ENCODE measurements around the gene MOB2. TPM values are rescaled to one million over a fixed set of nuclear protein-coding genes. Genes with fewer than 3 reads are reported as not detected.

MOB2 gene, protein sequence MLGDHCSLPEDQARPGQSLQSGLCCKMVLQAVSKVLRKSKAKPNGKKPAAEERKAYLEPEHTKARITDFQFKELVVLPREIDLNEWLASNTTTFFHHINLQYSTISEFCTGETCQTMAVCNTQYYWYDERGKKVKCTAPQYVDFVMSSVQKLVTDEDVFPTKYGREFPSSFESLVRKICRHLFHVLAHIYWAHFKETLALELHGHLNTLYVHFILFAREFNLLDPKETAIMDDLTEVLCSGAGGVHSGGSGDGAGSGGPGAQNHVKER
- 36.3 to 40.7 TPM (median 39.2 TPM) in 5 replicates for total RNA-seq (2022; extraction: Qiagen RNA extraction)

GRCh38 chr11:1486054-1486825, at the start of gene MOB2:
Gene MOB2, minus strand, starts transcription at chr11:1486779. Its CDS starts 223 bp downstream, at chr11:1486556.

Other genes with a start within 250 kb of the MOB2 start
- 35.7 to 50.2 TPM (median 48.3 TPM) in 5 replicates for gene TOLLIP, start 177.1 kb downstream of the MOB2 start, total RNA-seq (2022; extraction: Qiagen RNA extraction)
- gene BRSK2, start 96.8 kb downstream of the MOB2 start, total RNA-seq (2022; extraction: Qiagen RNA extraction) = 3.9 to 7.2 TPM (median 5.8 TPM) in 5 replicates
- gene DUSP8, start 85.5 kb upstream of the MOB2 start, total RNA-seq (2022; extraction: Qiagen RNA extraction) = 0.78 to 1.8 TPM (median 1.3 TPM) in 5 replicates
- not detected in 5 replicates for gene KRTAP5-1, start 98.5 kb upstream of the MOB2 start, total RNA-seq (2022; extraction: Qiagen RNA extraction)
- not detected in 5 replicates for gene KRTAP5-2, start 111.5 kb upstream of the MOB2 start, total RNA-seq (2022; extraction: Qiagen RNA extraction)
- not detected in 5 replicates for gene KRTAP5-3, start 121.7 kb upstream of the MOB2 start, total RNA-seq (2022; extraction: Qiagen RNA extraction)
- not detected in 5 replicates for gene KRTAP5-4, start 135.4 kb upstream of the MOB2 start, total RNA-seq (2022; extraction: Qiagen RNA extraction)
- not detected in 5 replicates for gene KRTAP5-5, start 143.0 kb upstream of the MOB2 start, total RNA-seq (2022; extraction: Qiagen RNA extraction)
- not detected in 5 replicates for gene KRTAP5-6, start 210.4 kb upstream of the MOB2 start, total RNA-seq (2022; extraction: Qiagen RNA extraction)

All from A549 treated with dexamethasone at 1 μM for 4 hours (cell line).